ENCODE results near the gene GMDS. TPM values are rescaled to one million over a fixed set of nuclear protein-coding genes. Genes with fewer than 3 reads are reported as not detected.

GMDS gene
- total and polyA plus RNA-seq, 2 of the 8 experiments (the other 6 are each of a cell fraction or from before 2014, with no cell fraction given) = 16.8 to 50.0 TPM

- H2BK120ac ChIP-seq (replicated peaks; ENCODE audit: low read depth, low read length) = no peak overlapping the region
- H3K9ac ChIP-seq (replicated peaks in 1 of 4; ENCODE audit: extremely low read depth in 1 of 4, low read depth in 3 of 4, low read length in 3 of 4) = no peak overlapping the region
- no peak overlapping the region for H4K91ac ChIP-seq (replicated peaks; ENCODE audit: insufficient read length, low read length)
- H3K27ac ChIP-seq (ENCODE audit: low read depth, low read length) = no peak overlapping the region
- DNase-seq (ENCODE audit: low read depth in 1 of 2, low spot score in 2 of 2) = no peak
- FAIRE-seq = no peak
- H3K23ac ChIP-seq (ENCODE audit: insufficient read length) = no peak overlapping the region
- H3K23me2 ChIP-seq (ENCODE audit: low read depth, low read length) = no peaks in the 10 kb centered on the region; the same call in 1 of the 2 replicates
- no peak overlapping the region for H3K4ac ChIP-seq (replicated peaks; ENCODE audit: insufficient read length, low read depth, low read length)
- no peak overlapping the region for H2BK12ac ChIP-seq (ENCODE audit: low read depth, low read length)
- POLR2A ChIA-PET (ENCODE audit: partially characterized antibody) = no interaction called here
- H3K79me2 ChIP-seq (ENCODE audit: control insufficient read depth in 1 of 2, insufficient read depth in 2 of 2, low read length in 2 of 2) = no peaks in the 10 kb centered on the region
- CTCF ChIA-PET (ENCODE audit: partially characterized antibody) = interaction anchor here (0.7 to 1.1 kb wide), 3 partner anchors 17 to 725 kb away, joined by 3 to 4 read pairs (median 3); no protein-coding TSS in a partner anchor
- peaks cover 34 to 54% (median 48%) of the 10 kb centered on the region in 4 experiments for H3K27me3 ChIP-seq (replicated peaks in 1 of 4; ENCODE audit: control insufficient read depth in 3 of 4, extremely low read depth in 1 of 4, insufficient read depth in 3 of 4, low read length in 3 of 4)
- H3K56ac ChIP-seq (replicated peaks; ENCODE audit: insufficient read length, low read depth, low read length) = no peak overlapping the region
- WGBS, 2 experiments (ENCODE audit: extremely low coverage in 1 of 2, insufficient coverage in 1 of 2, insufficient read length in 1 of 2, insufficient replicate concordance in 2 of 2, low coverage in 1 of 2, low lambda C conversion rate in 2 of 2, missing lambda C conversion rate in 1 of 2) = 85% methylated on average over 14 of the region's 14 CpGs; no CpG with 5 or more reads in 1 of the 2 experiments
- H4K8ac ChIP-seq (ENCODE audit: extremely low read depth, insufficient read depth, low read length) = no peak overlapping the region
- no peak overlapping the region for H2AK5ac ChIP-seq (ENCODE audit: low read depth, low read length)
- H3K36me3 ChIP-seq (ENCODE audit: control insufficient read depth in 2 of 4, insufficient read depth in 4 of 4, low read length in 3 of 4) = no peaks in the 10 kb centered on the region; a peak in 2 of 8 replicates
- no peak overlapping the region for H2BK5ac ChIP-seq (ENCODE audit: low read depth, low read length)
- H2BK15ac ChIP-seq (ENCODE audit: low read length) = no peak overlapping the region
- no peaks in the 10 kb centered on the region; a peak in 1 of 4 replicates for H3K9me3 ChIP-seq (ENCODE audit: insufficient read depth in 2 of 2, low read depth in 1 of 2, low read length in 1 of 2)
- H4K5ac ChIP-seq (ENCODE audit: insufficient read length, low read depth, low read length) = no peak overlapping the region
- no peak overlapping the region for H3K18ac ChIP-seq (ENCODE audit: extremely low read depth, low read length)
- H3K4me3 ChIP-seq (ENCODE audit: extremely low read depth in 1 of 4, insufficient read depth in 2 of 4, low read depth in 3 of 4, low read length in 4 of 4) = no peak overlapping the region
- TF ChIP-seq HDAC2 (IDR thresholded peaks at IDR 0.05; ENCODE audit: borderline replicate concordance in 1 of 2, low read depth in 2 of 2, low read length in 2 of 2) (no peak), SUZ12 (IDR thresholded peaks at IDR 0.05; ENCODE audit: low read length) (no peak), RBBP5 (IDR thresholded peaks at IDR 0.05; ENCODE audit: borderline replicate concordance, low read depth, low read length) (no peak), SAP30 (IDR thresholded peaks at IDR 0.05; ENCODE audit: insufficient read depth, insufficient replicate concordance, low read length) (no peak), CBX5 (IDR thresholded peaks at IDR 0.05; ENCODE audit: low read depth, low read length) (no peak), CREB1 (IDR thresholded peaks at IDR 0.05) (no peak), CHD1 (IDR thresholded peaks at IDR 0.05; ENCODE audit: low read depth, low read length) (no peak), HDAC6 (IDR thresholded peaks at IDR 0.05; ENCODE audit: low read depth, low read length) (no peak), GTF2F1 (IDR thresholded peaks at IDR 0.05; ENCODE audit: borderline replicate concordance, low read depth, low read length) (no peak), SRF (IDR thresholded peaks at IDR 0.05; ENCODE audit: low read depth, low read length) (no peak)
- no peak overlapping the region for H3K14ac ChIP-seq (ENCODE audit: insufficient read length)
- peaks cover 0 to 8% (median 6%) of the 10 kb centered on the region in 4 experiments; a peak in 5 of 7 replicates for H3K4me1 ChIP-seq (replicated peaks in 1 of 4; ENCODE audit: control insufficient read depth in 3 of 4, insufficient read depth in 4 of 4, low read length in 3 of 4)
- no peak overlapping the region for H2AFZ ChIP-seq (ENCODE audit: low read length)
- peaks cover 6 to 10% of the 10 kb centered on the region in 2 experiments for H4K20me1 ChIP-seq (replicated peaks in 1 of 2; ENCODE audit: control insufficient read depth in 1 of 2, insufficient read depth in 2 of 2, low read length in 2 of 2)
- H2BK20ac ChIP-seq (ENCODE audit: low read length) = no peak overlapping the region
- no peak overlapping the region for H3K4me2 ChIP-seq (ENCODE audit: insufficient read depth in 1 of 2, low read depth in 2 of 2, low read length in 2 of 2)
- H3K79me1 ChIP-seq (ENCODE audit: low read depth, low read length) = no peaks in the 10 kb centered on the region
These were observed 616.1 kb downstream of the GMDS start for GRCh38 chr6:1629316-1629715.
